Effector memory CD8-positive, alpha-beta T cell (primary cell): ENCODE results near the gene UBE3A.
"Not testable (repeated sequence)": the region's sequence is repeated elsewhere in the genome, so short reads cannot be mapped to it uniquely, and the experiment has no call there.

Experiments
- ATAC-seq: fragments of 150-1000 bp; cut with Tn5 transposase; replicated peaks from 2 replicates; pipeline ENCODE4 v1.10.0; 2021; ENCODE audit warnings: mild to moderate bottlenecking, moderate library complexity
- DNase-seq, 3 experiments: peaks; one replicate each; pipeline ENCODE4 v3.0.0; 2021
- H3K27ac Mint-ChIP-seq, 2 donors: one replicate each; pipeline ENCODE4 v1.8.0; 2022; ENCODE audit warnings: mild to moderate bottlenecking in 2 of 2, mixed read lengths in 2 of 2, moderate library complexity in 2 of 2
- H3K27me3 Mint-ChIP-seq, 2 donors: one replicate each; pipeline ENCODE4 v1.8.0; 2022; ENCODE audit warnings: mixed read lengths in 2 of 2
- H3K36me3 Mint-ChIP-seq: one replicate; pipeline ENCODE4 v1.8.0; 2022; ENCODE audit warnings: mild to moderate bottlenecking, moderate library complexity, mixed read lengths; ENCODE audit not compliant: insufficient read depth
- H3K4me1 Mint-ChIP-seq, 2 donors: one replicate each; pipeline ENCODE4 v1.8.0; 2022; ENCODE audit warnings: low read depth in 2 of 2, mixed read lengths in 2 of 2
- H3K4me3 Mint-ChIP-seq, 2 donors: one replicate each; pipeline ENCODE4 v1.8.0; 2022; ENCODE audit warnings: mild to moderate bottlenecking in 2 of 2, mixed read lengths in 2 of 2, moderate library complexity in 2 of 2
- H3K9me3 Mint-ChIP-seq, 2 donors: one replicate each; pipeline ENCODE4 v1.8.0; 2022; ENCODE audit warnings: mixed read lengths in 2 of 2

UBE3A gene

DNA sequence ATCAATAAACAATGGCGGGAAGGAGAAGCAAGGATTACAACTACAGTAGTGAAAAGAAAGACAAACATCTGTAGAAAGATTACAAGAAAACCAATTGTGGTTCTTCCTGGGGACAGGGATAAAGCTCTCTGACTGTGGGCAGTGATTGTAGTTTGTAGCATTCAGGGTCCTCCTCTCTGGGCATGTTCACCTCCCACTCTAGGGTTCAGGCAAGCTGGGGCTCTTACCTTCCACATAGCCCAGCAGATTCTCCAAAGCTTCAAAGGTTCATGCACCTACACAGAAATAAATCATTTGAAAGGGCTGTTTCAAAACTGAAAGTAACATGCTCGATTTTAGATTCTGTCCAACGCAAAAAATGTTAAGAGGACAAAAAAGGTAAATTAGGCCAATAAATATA lies 17.4 kb upstream of the UBE3A start:
- Mint-ChIP-seq H3K9me3 (peaks cover 0 to 3% of the 10 kb centered on the region in 2 donors), H3K36me3 (no peaks in the 10 kb centered on the region), H3K4me1 (no peaks in the 10 kb centered on the region), H3K27ac (peak overlapping the region in 1 of 2 donors; percentile 57), H3K27me3 (no peaks in the 10 kb centered on the region), H3K4me3 (no peak overlapping the region)
- no peak for DNase-seq
- no peak for ATAC-seq

DNA sequence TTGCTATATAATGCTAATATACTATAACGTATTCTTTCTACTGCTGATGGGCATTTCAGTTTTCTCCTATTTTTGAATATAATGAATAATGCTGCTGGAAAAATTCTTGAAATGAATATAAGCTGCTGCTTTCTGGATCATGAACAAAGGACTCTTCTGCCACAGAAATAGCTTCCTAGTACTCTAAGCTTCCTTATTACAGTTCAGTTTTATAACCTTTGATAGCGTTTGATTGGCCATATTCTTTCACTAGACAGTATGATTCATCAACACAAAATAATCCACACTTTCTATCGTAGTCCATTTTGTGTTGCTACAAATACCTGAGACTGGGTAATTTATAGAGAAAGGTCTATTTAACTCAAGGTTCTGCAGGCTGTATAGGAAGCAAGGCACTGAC lies 16.4 kb upstream of the UBE3A start:
- no peak for ATAC-seq
- Mint-ChIP-seq H3K4me3 (no peak overlapping the region), H3K36me3 (no peaks in the 10 kb centered on the region), H3K27me3 (no peaks in the 10 kb centered on the region), H3K27ac (no peak overlapping the region), H3K4me1 (no peaks in the 10 kb centered on the region), H3K9me3 (peaks cover 0 to 4% of the 10 kb centered on the region in 2 donors)
- DNase-seq = no peak

DNA sequence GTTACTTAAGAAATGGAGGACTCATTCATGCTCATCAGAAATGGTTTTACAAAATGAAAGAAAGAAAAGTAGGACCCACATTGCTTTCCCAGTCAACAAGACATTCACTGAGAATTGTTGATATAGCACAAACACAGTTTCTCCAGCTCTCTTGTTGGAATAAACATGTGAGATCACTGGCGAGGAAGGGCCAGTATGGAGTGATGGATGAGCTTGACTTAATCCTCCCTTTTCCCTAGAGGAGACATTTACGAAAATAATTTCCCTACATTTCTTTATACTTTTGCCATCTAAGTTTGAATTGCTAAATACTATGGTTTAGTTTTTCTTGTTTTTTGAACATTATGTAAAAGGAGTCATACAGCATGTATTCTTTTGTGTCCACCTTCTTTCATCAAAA lies 15.9 kb upstream of the UBE3A start:
- ATAC-seq (no peak), DNase-seq (no peak)
- Mint-ChIP-seq H3K27ac (no peak overlapping the region), H3K4me3 (no peak overlapping the region), H3K27me3 (no peaks in the 10 kb centered on the region), H3K36me3 (no peaks in the 10 kb centered on the region), H3K9me3 (peaks cover 0 to 4% of the 10 kb centered on the region in 2 donors), H3K4me1 (no peaks in the 10 kb centered on the region)

DNA sequence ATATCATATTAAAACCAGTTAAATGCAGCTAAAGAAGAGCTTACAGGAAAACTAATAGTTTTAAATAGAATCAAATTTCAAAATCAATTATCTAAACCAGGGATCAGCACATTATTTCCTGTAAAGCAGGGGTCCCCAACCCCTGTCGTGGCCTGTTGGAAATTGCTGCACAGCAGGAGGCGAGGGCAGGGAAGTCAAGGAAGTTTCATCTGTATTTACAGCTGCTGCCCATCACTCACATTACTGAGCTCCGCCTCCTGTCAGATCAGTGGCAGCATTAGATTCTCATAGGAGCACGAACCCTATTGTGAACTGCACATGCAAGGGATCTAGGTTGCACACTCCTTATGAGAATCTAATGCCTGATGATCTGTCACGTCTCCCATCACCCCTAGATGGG lies 14.4 kb upstream of the UBE3A start:
- H3K9me3 Mint-ChIP-seq, H3K4me3 Mint-ChIP-seq, ATAC-seq, DNase-seq, H3K36me3 Mint-ChIP-seq, H3K4me1 Mint-ChIP-seq, H3K27ac Mint-ChIP-seq, H3K27me3 Mint-ChIP-seq: not testable (repeated sequence)

DNA sequence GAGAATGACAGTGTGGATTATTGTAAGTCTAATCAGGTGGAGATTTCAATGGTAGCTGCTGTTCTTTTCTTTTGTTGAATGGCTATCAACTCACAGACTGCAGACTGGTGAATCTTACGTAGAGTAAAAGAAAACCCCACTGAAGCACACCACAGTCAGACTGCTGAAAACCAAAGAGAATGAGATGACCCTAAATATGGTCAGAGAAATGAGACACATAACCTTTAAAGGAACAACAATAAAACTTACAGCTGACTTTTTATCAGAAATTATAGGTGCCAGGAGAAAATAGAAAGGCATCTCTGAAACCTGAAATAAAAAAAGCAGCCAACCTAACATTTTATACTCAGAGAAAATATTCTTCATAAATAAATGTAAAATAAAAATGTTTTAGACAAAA lies 12.7 kb upstream of the UBE3A start:
- ATAC-seq (no peak), DNase-seq (no peak)
- peaks cover 0 to 4% of the 10 kb centered on the region in 2 donors for H3K9me3 Mint-ChIP-seq
- H3K36me3 Mint-ChIP-seq = no peaks in the 10 kb centered on the region
- H3K27ac Mint-ChIP-seq = no peak overlapping the region
- H3K4me3 Mint-ChIP-seq = no peak overlapping the region
- H3K27me3 Mint-ChIP-seq = peaks cover 11 to 21% of the 10 kb centered on the region in 2 donors
- no peaks in the 10 kb centered on the region for H3K4me1 Mint-ChIP-seq

DNA sequence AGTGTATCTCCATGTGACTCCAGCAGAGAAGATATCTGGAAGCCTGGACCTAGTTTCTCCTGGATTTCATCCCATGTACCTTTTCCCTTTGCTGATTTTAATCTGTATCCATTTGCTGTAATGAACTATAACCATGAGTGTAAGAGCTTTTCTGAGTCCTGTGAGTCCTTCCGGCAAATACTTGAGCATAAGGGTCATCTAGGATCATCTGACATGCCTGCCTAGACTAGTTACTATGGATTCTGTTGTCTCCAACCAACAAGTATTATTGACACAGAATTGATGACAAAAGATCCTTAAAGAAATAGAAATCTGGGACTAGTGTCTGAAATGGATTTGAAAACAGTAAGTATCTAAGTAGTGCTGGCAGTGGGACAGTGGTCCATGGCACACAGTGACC lies 11.3 kb upstream of the UBE3A start:
- H3K4me1 Mint-ChIP-seq = no peaks in the 10 kb centered on the region
- H3K4me3 Mint-ChIP-seq = no peak overlapping the region
- peaks cover 11 to 21% of the 10 kb centered on the region in 2 donors for H3K27me3 Mint-ChIP-seq
- no peak overlapping the region for H3K27ac Mint-ChIP-seq
- ATAC-seq = no peak
- H3K36me3 Mint-ChIP-seq = no peaks in the 10 kb centered on the region
- peaks cover 0 to 4% of the 10 kb centered on the region in 2 donors for H3K9me3 Mint-ChIP-seq
- DNase-seq = no peak

DNA sequence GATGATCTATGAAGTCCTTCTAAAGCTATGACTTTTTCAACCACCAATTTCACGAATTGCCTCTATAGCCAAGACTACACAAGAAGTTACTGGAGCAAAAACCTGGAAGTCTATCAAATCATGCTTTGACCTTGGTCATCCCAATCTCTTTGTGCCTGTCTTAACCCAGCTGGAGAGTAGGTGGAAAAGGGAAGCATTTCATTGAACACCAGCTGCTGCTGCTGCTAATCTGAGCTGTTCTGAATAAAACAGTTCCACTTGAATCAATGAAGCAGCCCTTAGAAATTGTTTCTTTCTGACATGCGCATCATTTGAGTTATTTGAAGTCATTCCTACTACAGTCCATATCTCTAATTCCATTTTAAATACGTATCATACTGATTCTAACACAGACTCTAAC lies 7.3 kb upstream of the UBE3A start:
- H3K36me3 Mint-ChIP-seq = no peaks in the 10 kb centered on the region
- DNase-seq (no peak), ATAC-seq (no peak)
- H3K4me1 Mint-ChIP-seq = no peaks in the 10 kb centered on the region
- H3K27me3 Mint-ChIP-seq = peaks cover 17 to 32% of the 10 kb centered on the region in 2 donors
- H3K9me3 Mint-ChIP-seq = no peaks in the 10 kb centered on the region
- no peak overlapping the region for H3K4me3 Mint-ChIP-seq
- H3K27ac Mint-ChIP-seq = no peak overlapping the region

DNA sequence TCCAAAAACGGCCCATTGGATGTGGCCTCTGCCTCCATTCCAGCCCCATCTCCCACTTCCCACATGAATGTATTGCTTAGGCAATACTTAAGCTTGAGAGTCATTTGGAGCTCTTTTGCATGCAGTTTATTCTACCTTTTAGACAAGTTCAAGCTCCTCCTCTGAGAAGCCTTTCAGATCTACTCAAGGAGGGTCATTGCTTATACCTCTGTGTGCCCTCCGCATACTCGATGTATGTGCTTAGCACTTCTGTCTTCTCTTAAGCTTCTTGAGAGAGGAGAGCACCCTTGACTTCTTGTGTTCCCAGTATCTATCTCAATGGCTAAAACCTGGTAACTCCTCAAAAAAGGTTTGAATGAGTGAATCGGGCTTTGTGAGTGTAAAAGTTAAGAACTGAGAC lies 6.6 kb upstream of the UBE3A start:
- ATAC-seq = no peak
- H3K27ac Mint-ChIP-seq = no peak overlapping the region
- H3K9me3 Mint-ChIP-seq = no peaks in the 10 kb centered on the region
- H3K4me3 Mint-ChIP-seq = no peak overlapping the region
- H3K27me3 Mint-ChIP-seq = peaks cover 17 to 32% of the 10 kb centered on the region in 2 donors
- peaks cover 1% of the 10 kb centered on the region for H3K36me3 Mint-ChIP-seq
- DNase-seq = no peak
- no peaks in the 10 kb centered on the region for H3K4me1 Mint-ChIP-seq

DNA sequence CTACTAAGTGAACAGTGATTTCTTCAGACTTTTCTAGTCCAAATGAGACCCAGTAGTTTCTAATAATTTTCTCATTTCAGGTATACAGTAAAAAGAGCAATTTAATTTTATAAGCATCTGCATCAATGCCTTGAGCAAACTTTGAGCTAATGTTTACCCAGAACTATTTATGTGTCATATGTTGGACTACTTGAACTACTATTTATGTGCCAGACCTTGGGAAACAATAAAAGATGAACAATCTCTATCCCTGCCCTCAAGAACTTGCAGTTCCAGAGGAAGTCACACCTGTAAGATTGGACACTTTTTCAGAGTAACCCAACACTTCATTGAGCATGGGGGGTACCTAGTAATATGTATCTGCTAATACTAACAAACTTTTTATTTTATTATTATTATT lies 2.3 kb upstream of the UBE3A start:
- Mint-ChIP-seq H3K9me3 (no peaks in the 10 kb centered on the region), H3K36me3 (peaks cover 13% of the 10 kb centered on the region), H3K4me1 (peaks cover 12 to 13% of the 10 kb centered on the region in 2 donors), H3K4me3 (no peak overlapping the region), H3K27me3 (peaks cover 6 to 11% of the 10 kb centered on the region in 2 donors), H3K27ac (no peak overlapping the region)
- DNase-seq = no peak
- no peak for ATAC-seq

DNA sequence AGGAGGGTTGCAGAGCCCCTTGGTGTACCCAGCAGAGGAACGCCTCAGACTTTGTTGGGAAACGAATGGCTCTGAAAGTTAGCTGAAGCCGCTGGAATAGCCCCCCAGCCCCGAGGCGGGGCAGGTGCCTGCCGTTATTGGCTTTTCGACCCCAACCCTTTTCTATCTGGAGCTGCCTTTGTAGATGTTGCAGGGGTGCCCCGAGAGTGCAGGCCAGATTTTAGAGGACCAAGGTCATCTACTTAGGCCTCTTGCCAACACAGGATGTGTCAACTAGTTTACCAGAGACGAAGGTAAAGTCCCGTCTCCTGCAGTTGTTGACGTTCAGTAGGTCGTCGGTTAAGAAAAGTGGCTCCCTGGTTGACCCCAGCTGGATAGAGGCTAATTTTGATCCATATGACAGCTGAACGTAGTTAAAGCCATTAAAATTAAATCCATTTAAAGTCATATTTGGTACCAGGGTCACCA lies 579 bp upstream of the UBE3A start:
- no peak for ATAC-seq
- Mint-ChIP-seq H3K9me3 (no peaks in the 10 kb centered on the region), H3K27ac (peak overlapping the region; percentile 86 to 90), H3K4me3 (peak overlapping the region; percentile 82 to 85), H3K27me3 (peaks cover 3 to 5% of the 10 kb centered on the region in 2 donors), H3K36me3 (peaks cover 13% of the 10 kb centered on the region), H3K4me1 (peaks cover 23 to 27% of the 10 kb centered on the region in 2 donors)
- DNase-seq = no peak

DNA sequence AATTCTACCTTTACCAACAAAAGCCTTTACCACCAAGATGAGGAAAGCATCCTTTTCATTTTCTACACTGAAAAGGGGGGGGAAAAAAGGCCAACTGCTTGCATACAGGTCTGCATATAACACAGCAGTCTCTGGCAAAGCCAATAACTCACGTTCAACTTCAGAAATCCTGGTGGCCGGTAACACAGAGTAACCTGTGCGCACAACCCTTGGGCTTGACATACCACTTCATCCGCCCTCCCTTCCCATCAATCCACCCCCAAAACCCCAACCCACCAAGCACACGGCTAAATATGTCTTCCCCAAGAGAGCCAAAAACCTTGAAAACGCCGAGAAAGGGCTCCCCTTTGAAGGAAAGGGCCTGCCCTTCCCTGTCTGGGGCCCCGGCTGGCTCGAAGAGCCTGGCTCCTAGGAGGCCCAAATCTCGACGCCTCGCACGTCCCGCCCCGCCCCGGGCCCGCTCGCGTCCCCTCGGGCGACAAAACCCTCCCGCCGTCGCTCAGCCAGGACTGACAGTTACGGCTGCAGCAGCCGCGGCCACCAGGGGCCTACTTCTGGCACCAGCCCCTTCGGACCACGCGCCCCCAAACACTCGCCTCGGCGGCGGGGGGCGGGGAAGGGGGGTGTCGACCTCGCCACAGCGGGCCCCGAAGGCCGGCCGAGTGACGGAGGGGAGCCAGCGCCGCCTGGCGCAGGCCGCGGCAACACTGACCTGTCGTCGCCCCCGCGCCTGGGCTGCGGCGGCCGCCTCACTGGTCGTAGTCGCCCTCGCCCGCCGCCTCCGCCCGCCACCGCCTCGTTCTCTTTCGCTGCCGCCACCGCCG lies 835 bp downstream of the UBE3A start:
- no peaks in the 10 kb centered on the region for H3K27me3 Mint-ChIP-seq
- DNase-seq (peak; percentile 40 to 42 (median 41)), ATAC-seq (peak; percentile 25)
- H3K27ac Mint-ChIP-seq = peak overlapping the region; percentile 86 to 90
- peaks cover 16% of the 10 kb centered on the region for H3K36me3 Mint-ChIP-seq
- H3K9me3 Mint-ChIP-seq = no peaks in the 10 kb centered on the region
- H3K4me1 Mint-ChIP-seq = peaks cover 24 to 28% of the 10 kb centered on the region in 2 donors
- peak overlapping the region; percentile 82 to 85 for H3K4me3 Mint-ChIP-seq

DNA sequence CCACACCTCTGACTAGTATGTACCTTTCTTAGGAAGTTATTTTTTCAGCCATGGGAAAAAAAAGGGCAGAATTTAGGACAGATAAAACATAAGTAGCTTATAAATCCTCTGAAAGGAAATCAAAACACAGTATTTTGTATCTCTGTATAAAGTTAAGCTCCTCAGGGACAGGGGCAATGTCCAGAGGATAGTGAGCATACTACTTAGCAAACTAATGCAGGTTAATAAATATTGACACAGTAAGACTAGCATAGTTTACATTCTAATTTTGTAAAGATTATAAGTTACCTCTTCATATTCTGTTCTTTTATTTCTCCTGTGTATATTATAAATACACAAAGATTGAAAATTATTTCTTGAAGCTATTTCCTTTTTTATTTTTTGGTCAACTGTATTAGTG lies 2.1 kb downstream of the UBE3A start:
- Mint-ChIP-seq H3K4me3 (peak overlapping the region; percentile 82 to 85), H3K27me3 (no peaks in the 10 kb centered on the region), H3K4me1 (peaks cover 32 to 40% of the 10 kb centered on the region in 2 donors), H3K27ac (no peak overlapping the region), H3K36me3 (peaks cover 16% of the 10 kb centered on the region), H3K9me3 (no peaks in the 10 kb centered on the region)
- DNase-seq = no peak
- no peak for ATAC-seq

DNA sequence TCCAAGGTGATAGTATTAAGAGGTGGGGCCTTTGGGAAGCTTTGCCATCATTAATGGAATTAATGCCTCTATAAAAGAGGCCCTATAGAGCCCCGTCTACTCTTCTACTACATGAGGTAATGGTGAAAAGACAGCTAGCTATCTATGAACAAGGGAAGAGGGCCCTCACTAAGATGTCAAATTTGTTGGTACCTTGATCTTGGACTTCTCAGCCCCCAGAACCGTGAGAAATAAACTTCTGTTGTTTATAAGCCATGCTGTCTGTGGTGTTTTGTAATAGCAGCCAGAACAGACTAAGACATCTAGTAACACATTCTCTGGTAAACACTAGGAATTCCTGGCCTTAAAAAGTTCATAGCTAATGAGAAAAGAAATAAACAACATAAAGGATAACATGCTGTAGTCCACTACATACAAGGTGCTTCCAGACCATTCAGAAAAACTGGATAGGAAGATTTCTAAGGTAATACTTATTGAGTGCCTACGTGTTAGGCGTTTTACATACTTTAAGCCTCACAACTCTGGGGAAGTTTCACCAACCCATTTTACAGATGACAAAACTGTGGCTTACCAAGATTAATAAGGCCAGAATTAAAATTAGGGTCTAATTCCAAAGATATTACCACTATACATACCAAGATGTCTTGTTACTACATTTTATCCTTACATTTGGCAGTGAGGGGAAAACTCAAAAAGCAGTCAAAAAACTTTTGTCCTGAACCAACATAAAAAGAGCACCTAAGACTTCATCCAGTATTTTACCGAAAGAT lies 3.2 kb downstream of the UBE3A start:
- DNase-seq (no peak), ATAC-seq (no peak)
- H3K4me3 Mint-ChIP-seq = peak overlapping the region in 1 of 2 donors; percentile 40
- H3K36me3 Mint-ChIP-seq = peaks cover 24% of the 10 kb centered on the region
- peaks cover 38 to 47% of the 10 kb centered on the region in 2 donors for H3K4me1 Mint-ChIP-seq
- no peaks in the 10 kb centered on the region for H3K9me3 Mint-ChIP-seq
- peak overlapping the region in 1 of 2 donors; percentile 30 for H3K27ac Mint-ChIP-seq
- no peaks in the 10 kb centered on the region for H3K27me3 Mint-ChIP-seq
